Measurements from ENCODE around the gene NT5E. TPM values are rescaled to one million over a fixed set of nuclear protein-coding genes. Genes with fewer than 3 reads are reported as not detected.
A peak's percentile ranks its signal among the peaks of the same experiment; 100 is the strongest.

The NT5E gene
- total and polyA plus RNA-seq, 2 donors (not counting 3 experiments of a cell fraction or from before 2014, with no cell fraction given): 59.3 to 115 TPM

- Histone ChIP-seq H3K9me1 (replicated peaks; ENCODE audit: control insufficient read depth, extremely low read depth, insufficient read depth, low read length) (no peaks in the 10 kb centered on the region), H3K4me3 (replicated peaks in 1 of 3; ENCODE audit: insufficient read depth in 1 of 3, low read depth in 1 of 3, low read length in 3 of 3) (no peak overlapping the region), H3K4me1 (ENCODE audit: control insufficient read depth, extremely low read depth, insufficient read depth, low read length) (peaks cover 55% of the 10 kb centered on the region), H4K20me1 (replicated peaks; ENCODE audit: control insufficient read depth, extremely low read depth, insufficient read depth, low read length) (no peaks in the 10 kb centered on the region), H3K9ac (replicated peaks; ENCODE audit: extremely low read depth, insufficient read depth, low read length) (peak overlapping the region; percentile 72), H2AFZ (ENCODE audit: low read depth, low read length) (no peak overlapping the region), H3K9me3 (replicated peaks; ENCODE audit: control insufficient read depth, insufficient read depth, low read length) (no peaks in the 10 kb centered on the region), H3K36me3 (ENCODE audit: control insufficient read depth in 2 of 2, extremely low read depth in 1 of 2, insufficient read depth in 2 of 2, low read length in 2 of 2) (no peaks in the 10 kb centered on the region), H3K4me2 (ENCODE audit: insufficient read depth, low read length) (peak overlapping the region; percentile 56), H3K27me3 (ENCODE audit: control insufficient read depth in 2 of 2, insufficient read depth in 2 of 2, low read length in 2 of 2) (no peaks in the 10 kb centered on the region), H3K27ac (ENCODE audit: insufficient read depth, low read depth, low read length) (peak overlapping the region; percentile 94), H3K79me2 (ENCODE audit: control insufficient read depth, insufficient read depth, low read length) (no peaks in the 10 kb centered on the region)
- ChIA-PET CTCF (interaction anchor here (1.0 to 4.3 kb wide), 9 partner anchors 14 to 80 kb away, joined by 3 to 64 read pairs (median 20); partner anchors contain the start of gene NT5E), POLR2A (interaction anchor here (0.9 to 3.0 kb wide), 3 partner anchors 42 to 61 kb away, joined by 6 to 45 read pairs (median 8); partner anchors contain the start of gene NT5E)
- TF ChIP-seq POLR2A (IDR thresholded peaks at IDR 0.05; ENCODE audit: low read depth, low read length): no peak
- TF ChIP-seq GATA2 (IDR thresholded peaks at IDR 0.05; ENCODE audit: insufficient read depth, insufficient read length, low read depth, low read length): no peak
- TF ChIP-seq EZH2 (IDR thresholded peaks at IDR 0.05; ENCODE audit: borderline replicate concordance, low read depth, low read length, severe bottlenecking): no peak
- TF ChIP-seq POLR2AphosphoS5 (IDR thresholded peaks at IDR 0.05; ENCODE audit: insufficient read depth, low read depth, low read length): no peak
- no peak for TF ChIP-seq MYC (IDR thresholded peaks at IDR 0.05; ENCODE audit: low read depth, low read length)
- no peak for TF ChIP-seq FOS (IDR thresholded peaks at IDR 0.05; ENCODE audit: borderline replicate concordance, insufficient read depth, low read length)
- no peak for TF ChIP-seq CTCF (IDR thresholded peaks at IDR 0.05; ENCODE audit: extremely low read depth in 1 of 2, insufficient read depth in 1 of 2, low read depth in 1 of 2, low read length in 2 of 2)
- TF ChIP-seq MAX (IDR thresholded peaks at IDR 0.05; ENCODE audit: insufficient read depth, insufficient read length): no peak
- TF ChIP-seq JUN (IDR thresholded peaks at IDR 0.05; ENCODE audit: borderline replicate concordance, insufficient read depth, insufficient read length, low read depth): no peak
- dilution Hi-C loops (cut with MboI; ENCODE audit: extremely low pct_ligation_motif_present, low sequenced_read_pairs): no loop called here
- intact Hi-C loops (cut with micrococcal nuclease): loop anchor here (1.0 to 10.0 kb wide), 8 partner anchors 42 to 638 kb away; partner anchors contain the start of gene TBX18
- no TSS peak for BruUV-seq (replicated peaks)
- no peak for DNase-seq (ENCODE audit: low read depth, low spot score)
- FAIRE-seq: peak; percentile 21
Measured at GRCh38 chr6:85402922-85403321, 47.0 kb upstream of the NT5E start.
